Astrocyte of the spinal cord (primary cell): ENCODE results near the gene FBXL17.

Experiments used
- DNase-seq: peaks from one replicate; pipeline ENCODE4 v3.0.0; 2011; ENCODE audit warnings: low read depth, low spot score
- H3K4me3 ChIP-seq: 2 replicates; pipeline ENCODE4 v1.5.1; 2011; ENCODE audit warnings: low read depth, mild to moderate bottlenecking, low read length, moderate library complexity
- in situ Hi-C: cut with HindIII; loops from 2 replicates; pipeline ENCODE4 v1.10.0; 2017; ENCODE audit warnings: low sequenced_read_pairs
- TF ChIP-seq, protein P1 (sequence below): IDR thresholded peaks from 2 replicates; pipeline ENCODE4 v1.5.1; 2012; ENCODE audit warnings: low read depth, mild to moderate bottlenecking, low read length, inconsistent platforms

Gene FBXL17

DNA sequence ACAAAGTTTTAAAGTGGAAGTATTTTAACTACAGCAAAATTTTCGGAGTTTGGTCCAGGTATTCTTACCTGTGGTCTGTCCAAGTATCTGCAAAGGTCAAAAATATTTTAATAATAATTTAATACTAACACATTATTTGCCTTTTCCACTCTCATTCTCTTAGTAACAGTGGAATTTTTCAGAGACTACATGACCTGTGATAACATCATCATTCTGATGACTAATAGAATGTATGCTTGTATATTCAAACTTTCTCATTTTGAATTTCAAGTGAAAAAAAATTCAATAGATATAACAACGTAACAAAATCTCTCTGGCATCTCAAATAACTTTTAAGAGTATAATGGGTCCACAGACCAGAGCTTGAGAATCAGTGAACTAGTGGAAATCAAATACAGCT, 78.3 kb downstream of the FBXL17 start:
- TF ChIP-seq, protein P1, sequence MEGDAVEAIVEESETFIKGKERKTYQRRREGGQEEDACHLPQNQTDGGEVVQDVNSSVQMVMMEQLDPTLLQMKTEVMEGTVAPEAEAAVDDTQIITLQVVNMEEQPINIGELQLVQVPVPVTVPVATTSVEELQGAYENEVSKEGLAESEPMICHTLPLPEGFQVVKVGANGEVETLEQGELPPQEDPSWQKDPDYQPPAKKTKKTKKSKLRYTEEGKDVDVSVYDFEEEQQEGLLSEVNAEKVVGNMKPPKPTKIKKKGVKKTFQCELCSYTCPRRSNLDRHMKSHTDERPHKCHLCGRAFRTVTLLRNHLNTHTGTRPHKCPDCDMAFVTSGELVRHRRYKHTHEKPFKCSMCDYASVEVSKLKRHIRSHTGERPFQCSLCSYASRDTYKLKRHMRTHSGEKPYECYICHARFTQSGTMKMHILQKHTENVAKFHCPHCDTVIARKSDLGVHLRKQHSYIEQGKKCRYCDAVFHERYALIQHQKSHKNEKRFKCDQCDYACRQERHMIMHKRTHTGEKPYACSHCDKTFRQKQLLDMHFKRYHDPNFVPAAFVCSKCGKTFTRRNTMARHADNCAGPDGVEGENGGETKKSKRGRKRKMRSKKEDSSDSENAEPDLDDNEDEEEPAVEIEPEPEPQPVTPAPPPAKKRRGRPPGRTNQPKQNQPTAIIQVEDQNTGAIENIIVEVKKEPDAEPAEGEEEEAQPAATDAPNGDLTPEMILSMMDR = no peak
- H3K4me3 ChIP-seq = no peak overlapping the region
- in situ Hi-C loops = no loop called here
- no peak for DNase-seq

DNA sequence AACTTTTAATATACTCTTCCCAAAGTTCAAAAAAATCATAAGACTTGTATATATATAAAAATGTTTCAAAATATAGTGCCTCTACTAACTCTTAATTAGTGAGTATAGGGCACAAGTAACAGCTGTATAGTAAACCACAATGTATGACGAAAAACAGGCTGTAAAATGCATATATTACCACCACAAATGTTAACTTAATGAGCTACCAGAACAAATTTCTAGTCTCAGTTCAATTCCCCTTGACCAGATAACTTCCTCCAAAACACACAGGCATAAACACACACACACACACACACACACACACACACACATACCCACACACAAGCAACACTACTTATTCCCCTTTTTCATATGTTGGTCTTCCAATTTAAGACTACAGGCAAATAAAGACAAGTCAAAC, 78.8 kb downstream of the FBXL17 start:
- in situ Hi-C loops = no loop called here
- H3K4me3 ChIP-seq = no peak overlapping the region
- DNase-seq = no peak
- TF ChIP-seq, protein P1 = no peak

DNA sequence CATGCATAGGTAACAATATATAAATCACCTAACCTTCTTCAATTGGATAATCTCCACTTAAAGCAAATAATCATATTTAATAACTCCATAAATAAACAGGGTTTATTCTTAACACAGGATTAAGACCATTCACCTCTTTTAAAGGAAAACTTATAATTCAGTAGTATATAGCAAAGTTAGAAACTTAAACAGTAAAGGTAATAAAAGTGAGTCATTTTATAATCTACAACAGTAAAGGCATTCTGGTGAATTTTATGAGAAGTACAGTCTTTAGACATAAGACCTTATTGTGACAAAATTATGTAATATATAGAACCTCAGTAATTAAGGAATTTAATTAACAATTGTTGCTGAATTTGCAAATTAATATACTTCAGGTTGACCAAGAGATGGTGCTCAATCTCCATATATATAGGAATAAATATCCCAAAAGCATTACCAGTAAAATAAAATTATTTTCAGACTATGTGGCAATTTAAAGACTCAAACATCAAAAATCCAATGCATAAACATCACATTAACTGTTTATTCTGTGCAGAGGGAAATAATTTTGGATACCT, 84.8 kb downstream of the FBXL17 start:
- TF ChIP-seq, protein P1 = no peak
- no peak overlapping the region for H3K4me3 ChIP-seq
- in situ Hi-C loops = no loop called here
- DNase-seq = no peak

DNA sequence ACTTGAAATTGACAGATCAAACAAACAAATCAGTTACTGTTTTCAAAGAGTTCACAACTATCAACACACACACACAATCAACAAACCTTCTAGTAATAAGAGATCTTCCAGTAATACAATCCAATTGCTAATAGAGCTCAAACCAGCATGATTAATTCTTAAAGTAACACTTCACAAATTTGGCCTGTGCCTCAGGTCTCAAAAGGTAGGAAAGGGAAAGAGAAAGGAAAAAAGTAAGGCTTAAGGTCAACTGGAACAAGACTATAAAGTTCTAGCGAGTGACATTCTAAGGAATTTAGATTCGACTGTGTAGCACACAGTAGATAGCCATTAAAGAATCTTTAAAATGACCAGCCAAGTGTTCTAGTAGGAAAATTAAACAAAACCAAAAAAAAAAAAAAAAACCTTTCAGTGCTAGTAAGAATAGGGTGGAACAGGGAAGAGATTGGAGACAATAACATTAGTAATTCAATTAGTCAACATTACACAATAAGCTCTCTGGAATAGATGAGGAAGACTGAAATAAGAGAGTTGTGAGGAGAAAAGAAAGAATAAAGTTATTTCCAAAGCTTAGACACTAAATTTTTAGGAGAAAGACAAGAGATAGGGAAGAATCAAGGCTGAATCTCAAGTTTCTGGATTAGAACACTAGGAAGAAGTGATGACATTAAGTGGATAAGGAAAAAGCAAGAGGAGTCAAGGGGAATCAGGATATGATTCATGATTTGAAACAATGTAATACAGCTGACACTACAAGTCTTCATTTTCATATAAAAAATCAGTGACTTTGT, 86.1 kb downstream of the FBXL17 start:
- DNase-seq = peak; percentile 12
- TF ChIP-seq, protein P1 = no peak
- in situ Hi-C loops = no loop called here
- H3K4me3 ChIP-seq = no peak overlapping the region

DNA sequence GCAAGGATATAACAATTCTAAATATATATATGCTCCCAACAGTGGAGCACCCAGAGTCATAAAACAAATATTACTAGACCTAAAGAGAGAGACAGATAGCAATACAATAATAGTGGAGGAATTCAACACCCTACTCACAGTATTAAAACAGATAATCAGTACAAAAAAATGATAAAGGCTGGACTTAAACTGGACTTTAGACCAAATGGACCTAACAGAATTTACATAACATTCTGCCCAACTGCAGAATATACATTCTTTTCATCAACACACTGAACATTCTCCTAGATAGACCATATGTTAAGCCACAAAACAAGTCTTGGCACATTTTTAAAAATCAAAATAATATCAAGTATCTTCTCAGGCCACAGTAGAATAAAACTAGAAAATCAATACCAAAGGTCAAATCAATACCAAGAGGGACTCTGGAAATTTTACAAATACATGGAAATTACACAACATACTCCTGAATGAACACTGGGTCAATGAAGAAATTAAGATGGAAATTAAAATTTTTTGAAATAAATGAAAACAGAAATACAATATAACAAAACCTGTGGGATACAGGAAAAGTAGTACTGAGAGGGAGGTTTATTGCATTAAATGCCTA, 100.8 kb downstream of the FBXL17 start:
- in situ Hi-C loops = no loop called here
- TF ChIP-seq, protein P1 = no peak
- H3K4me3 ChIP-seq = no peak overlapping the region
- no peak for DNase-seq

DNA sequence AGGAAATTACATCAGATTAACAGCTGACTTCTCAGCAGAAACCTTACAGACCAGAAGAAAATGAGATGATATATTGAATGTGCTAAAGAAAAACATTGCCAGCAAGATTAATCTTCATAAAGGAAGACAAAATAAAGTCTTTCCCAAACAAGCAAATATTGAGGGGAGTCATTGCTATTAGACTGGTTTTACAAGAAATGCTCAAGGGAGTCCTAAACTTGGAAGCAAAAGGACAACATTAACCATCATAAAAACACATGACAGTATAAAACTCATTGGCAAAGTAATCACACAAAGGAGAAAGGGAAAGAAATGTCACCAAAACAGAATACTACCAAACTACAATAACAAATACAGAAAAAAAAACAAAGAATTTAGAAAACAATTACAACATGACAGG, 101.7 kb downstream of the FBXL17 start:
- TF ChIP-seq, protein P1 = no peak
- DNase-seq = no peak
- in situ Hi-C loops = no loop called here
- H3K4me3 ChIP-seq = no peak overlapping the region
